ENCODE data around the gene TNS1.

Gene TNS1

DNA sequence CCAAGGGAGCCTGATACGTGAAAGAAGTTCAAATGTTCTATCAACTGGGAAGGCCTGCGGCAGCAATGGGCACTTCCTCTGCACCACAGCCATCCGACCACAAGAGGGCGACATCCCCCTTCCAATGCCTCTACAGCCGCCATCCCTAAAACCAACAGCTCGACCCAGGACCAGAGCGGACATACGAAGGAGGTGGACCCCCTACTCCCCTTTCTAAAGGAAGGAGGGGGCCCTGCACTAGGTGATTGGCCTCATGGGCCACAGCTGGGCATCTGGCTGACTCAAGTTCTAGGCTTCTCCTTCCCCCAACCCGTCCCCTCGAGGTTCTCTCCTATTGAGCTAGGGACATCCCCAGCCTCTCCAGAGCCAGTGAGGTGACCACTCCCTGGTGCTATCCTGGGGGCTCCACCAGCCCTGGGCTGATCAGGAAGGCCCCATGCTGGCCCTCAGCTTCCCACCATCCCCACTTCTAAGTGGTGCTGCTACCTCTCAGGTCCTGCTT lies 217.2 kb downstream of the TNS1 start:
- DNase-seq (ENCODE audit: low read depth, low spot score) = no peak

DNA sequence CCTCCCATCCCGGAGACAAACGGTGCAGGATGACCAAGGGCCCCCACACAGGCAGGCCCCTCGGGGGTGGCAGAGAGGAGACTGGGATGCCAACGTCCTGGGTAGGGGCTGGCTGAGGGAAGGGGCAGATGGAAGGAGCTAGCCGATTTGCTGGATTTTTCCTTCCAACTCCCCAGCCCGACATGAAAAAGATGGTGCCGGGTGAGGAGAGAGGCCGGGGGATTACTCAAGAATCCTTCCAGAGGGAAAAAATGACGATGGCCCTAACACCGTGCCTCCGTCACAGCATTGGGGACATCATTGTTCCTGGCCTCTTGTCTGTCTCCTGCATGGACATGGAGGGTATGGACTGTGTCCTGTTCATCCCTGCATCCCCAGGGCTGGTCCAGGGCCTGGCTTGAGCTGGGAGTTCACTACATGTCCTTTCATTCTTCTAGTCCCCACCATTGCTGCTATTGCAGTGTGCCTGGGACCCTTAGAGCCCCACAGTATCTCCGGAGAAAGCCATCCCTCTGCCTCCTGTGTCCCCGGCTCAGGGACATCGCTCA lies 217.7 kb downstream of the TNS1 start:
- DNase-seq (ENCODE audit: low read depth, low spot score) = no peak

DNA sequence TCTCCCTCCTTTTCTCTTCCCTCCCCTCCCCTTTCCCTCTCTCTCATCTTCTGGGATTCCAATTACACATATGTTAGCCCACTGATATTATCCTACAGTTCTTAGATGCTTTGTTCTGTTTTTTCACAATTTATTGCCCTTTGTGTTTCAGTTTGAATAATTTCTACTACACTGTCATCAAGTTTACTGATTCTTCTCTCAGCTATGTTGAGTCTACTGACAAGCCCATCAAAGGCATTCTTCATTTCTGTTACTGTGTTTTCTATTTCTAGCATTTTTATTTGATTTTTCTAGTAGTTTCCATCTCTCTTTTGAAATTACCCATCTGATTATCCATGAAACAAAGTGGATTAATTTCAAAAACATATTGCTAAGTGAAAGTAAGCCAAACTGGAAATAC lies 219.6 kb downstream of the TNS1 start:
- DNase-seq (ENCODE audit: low read depth, low spot score) = no peak

DNA sequence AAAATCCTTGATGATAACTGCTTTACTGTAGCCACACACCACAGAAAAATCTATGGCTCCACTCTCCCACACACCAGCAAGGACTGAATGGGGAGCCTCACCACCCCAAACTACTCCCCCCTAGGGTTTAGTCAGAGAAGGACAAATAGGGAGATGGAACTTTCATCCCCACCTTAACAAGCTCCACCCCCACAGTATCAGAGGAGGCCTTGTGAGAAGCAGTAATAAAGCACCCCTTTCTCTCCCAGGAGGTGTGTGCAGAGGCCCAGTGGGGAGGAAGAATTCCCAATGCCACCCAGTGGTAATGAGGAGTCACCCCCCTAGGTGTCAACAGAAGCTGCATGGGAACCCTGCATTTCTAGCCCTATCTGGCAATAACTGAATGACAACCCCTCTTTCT lies 224.9 kb downstream of the TNS1 start:
- DNase-seq (ENCODE audit: low read depth, low spot score) = no peak

DNA sequence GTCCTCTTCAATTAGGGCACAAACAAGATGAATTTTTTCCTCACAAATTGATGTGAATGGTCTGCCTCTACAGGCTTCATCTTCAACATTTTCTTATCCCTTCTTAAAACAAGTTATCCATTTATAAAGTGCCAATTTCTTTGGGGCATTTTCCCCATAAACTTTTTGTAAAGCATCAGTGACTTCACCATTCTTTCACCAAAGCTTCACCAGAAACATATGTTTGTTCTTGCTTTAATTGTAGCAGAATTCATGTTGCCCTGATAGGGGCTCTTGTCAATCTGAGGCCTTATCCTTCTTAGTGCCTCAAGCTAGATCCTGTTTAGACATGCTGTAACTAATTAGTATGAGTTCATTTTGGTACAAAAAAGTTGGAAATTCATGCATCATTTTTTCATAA lies 226.2 kb downstream of the TNS1 start:
- no peak for DNase-seq (ENCODE audit: low read depth, low spot score)

DNA sequence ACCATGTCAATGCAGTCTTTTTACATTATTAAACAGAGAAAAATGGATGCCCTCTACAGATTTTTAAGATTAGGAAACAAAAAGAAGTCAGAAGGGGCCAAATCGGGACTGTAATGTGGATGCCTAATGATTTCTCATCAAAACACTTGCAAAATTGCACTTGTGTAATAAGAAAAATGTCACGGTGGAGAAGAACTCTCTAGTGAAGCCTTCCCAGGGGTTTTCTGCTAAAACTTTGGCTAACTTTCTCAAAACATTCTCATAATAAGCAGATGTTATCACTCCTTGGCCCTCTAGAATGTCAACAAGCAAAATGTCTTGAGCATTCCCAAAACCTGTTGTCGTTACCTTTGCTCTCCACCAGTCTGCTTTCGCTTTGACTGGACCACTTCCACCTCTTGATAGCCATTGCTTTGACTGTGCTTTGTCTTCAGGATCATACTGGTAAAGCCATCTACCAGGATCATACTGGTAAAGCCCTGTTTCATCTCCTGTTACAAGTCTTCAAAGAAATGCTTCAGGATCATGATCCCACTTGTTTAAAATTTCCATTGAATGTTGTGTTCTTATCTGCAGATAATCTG lies 226.8 kb downstream of the TNS1 start:
- DNase-seq (ENCODE audit: low read depth, low spot score) = no peak

DNA sequence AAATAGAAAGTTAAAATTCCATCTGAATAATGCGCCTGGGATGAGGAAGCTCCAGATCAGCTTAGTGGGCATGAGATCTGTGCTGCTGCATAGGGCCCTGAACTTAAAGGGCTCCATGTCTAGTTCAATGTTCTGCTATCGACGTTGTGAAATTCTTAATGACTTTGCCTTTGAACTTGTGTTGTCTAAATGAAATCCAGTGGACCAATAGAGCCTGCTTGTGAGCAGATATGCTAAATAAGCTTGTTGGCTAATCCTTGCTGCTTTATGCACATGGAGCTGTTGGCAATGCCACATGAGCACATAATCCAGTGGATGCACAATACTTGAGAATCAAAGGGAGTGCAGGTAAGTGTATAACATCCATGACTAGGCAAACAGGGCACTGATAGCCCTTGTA lies 228.6 kb downstream of the TNS1 start:
- no peak for DNase-seq (ENCODE audit: low read depth, low spot score)

DNA sequence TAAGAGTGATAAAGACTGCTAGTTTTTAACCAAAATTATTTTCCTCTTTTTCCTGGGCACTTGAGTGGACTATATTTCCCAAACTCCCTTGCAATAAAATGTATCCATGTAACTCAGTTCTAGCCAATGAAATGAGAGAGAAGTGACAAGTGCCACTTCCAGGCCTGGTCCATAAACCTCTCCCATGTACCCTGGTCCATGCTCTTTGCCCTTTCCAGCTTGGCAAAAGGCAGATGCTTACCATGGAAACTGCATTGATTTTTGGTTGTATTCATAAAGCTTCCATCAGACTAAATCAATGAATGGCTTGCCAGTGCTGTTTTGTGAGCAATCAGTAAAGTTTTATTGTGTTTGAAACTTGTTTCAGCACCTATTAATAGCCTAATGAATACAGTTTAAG lies 229.3 kb downstream of the TNS1 start:
- no peak for DNase-seq (ENCODE audit: low read depth, low spot score)

DNA sequence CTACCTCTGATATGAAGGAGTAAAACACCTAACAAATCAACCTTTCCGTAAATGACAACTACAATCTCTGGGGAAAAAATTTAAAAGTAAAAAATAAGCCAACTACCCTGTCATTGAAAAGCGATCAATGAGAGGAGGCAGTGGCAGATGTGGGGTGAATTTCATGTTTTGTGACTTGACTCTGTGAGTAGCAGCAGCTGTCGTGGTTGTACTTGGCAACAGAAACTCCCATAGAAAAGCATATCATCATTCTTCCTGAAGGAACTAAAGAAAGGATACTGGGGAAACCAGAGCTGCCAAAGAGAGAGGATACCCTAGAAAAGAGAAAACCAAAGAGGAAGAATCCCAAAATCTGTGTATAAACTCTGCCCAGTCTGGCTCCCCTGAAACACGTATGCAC lies 236.4 kb downstream of the TNS1 start:
- DNase-seq (ENCODE audit: low read depth, low spot score) = no peak

DNA sequence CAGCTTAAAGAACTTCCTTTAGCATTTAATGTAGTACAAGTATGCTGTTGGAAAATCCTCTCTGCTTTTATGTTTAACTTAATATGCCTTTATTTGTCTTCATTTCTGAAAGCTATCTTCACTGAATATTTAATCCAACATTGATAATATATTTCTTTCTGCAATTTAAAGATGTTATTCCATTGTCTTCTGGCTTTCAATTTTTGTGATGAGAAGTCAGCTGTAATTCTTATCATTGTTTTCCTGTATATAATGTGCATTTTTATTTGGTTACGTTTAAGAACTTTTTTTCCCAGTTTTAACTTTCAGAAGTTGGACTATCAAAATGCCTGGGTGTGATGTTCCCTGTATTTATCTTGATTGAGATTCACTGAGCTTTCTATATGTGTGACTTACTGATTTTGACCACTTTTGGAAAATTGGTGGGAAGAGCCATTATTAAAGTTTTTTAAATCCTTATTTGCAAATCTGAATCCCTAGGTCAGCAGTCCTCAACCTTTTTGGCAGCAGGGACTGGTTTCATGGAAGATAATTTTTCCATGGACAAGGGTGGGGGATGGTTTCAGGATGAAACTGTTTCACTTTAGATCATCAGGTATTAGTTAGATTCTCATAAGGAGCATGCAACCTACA lies 241.0 kb downstream of the TNS1 start:
- DNase-seq (ENCODE audit: low read depth, low spot score) = no peak

DNA sequence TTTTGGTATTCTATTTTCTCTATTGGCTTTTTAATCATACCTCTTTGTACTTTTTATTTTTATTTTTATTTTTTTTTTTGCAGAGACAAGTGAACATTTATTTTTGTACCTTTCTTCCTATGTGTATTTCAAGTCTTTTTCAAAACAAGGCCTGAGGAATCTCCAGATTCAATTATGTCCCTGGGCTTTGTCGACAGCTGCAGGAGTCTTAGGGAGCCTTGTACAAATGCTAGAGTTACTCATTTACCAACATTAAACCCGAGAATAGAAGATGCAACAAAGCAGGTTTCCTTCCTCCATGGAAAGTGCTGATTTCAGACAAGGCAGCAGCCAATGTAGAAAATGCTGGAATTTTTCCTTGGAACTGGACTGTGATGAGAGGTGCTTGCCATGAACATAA lies 242.8 kb downstream of the TNS1 start:
- no peak for DNase-seq (ENCODE audit: low read depth, low spot score)

DNA sequence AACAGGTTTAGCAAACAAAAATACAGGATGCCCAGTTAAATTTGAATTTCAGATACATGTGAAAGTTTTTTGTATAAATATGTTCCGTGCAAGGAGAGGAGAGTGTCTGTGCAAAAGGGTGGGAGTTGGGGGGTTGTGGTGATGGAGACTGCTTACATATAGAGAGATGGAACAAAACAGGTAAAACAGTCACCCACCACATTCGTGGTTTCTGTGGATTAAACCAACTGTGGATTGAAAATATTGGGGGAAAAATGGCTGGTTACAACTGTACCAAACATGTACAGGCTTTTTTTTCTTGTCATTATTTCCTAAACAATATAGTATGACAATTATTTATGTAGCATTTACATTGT lies 245.7 kb downstream of the TNS1 start:
- DNase-seq (ENCODE audit: low read depth, low spot score) = no peak

DNA sequence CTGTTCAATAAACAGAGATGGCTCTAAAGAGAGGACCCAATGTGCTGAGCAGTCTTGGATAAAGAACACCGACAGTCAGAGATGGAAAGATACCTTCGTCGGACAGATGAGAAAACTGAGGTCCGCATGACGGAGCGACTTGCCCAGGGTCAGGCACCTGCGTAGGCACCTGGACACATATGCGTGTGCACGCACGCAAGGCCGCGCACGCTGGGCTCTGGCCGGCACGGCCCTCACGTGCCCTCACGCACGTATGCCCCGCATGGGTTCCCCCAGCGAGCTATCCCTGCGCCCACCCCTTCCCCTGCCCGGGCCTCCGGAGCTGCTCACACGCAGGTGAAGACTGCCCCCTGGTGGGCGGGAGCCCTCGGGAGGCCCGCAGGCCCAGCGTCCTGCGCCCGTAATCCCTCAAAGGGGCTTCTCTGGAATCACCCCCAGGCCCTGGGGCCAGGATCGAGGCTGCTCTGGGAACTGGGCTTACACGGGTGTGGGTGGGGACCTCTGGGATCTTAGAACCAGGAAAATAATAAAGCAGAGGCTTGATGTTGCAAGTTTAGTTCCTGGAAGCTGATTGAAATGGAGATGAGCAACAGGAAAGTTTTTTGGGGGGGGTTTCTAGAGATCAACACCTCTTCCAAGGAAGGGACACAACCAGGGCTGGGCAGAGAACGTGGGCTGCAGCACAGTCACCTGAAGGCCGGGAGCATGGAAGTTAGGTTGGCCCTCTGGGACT lies 246.3 kb downstream of the TNS1 start:
- no peak for DNase-seq (ENCODE audit: low read depth, low spot score)

DNA sequence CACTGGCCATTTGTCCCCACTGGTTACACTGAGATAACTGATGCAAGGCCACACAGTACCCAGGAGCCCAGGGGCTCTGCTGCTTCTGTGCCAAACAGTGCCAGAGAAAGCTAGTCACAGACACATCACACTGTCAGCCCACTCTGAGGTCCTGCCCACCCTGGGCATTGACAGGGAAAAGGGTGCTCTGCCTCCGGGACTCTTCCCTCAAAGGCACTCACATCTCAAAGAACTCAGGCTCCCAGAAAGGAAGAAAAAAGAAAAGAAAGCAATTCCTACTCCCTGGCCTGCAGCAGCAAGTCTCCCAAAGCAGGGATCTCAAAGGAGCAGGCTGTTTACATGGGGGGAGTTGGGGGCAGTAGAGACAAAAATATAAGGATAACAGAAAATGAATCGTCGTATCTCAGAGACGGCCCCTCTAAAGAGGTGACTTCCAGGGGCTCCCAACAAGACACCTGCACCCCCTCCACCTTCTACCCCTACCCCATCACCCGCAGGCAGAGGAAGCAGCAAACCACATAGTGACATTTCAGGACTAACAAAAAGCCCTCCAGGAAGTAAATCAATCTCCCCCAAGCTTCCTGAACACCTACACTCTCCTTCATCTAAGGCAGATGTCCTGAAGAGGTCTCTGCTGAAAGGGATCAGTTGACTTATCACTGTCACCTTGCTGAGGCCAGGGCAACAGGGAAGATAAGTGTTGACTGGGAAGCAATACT lies 247.6 kb downstream of the TNS1 start:
- DNase-seq (ENCODE audit: low read depth, low spot score) = no peak

DNA sequence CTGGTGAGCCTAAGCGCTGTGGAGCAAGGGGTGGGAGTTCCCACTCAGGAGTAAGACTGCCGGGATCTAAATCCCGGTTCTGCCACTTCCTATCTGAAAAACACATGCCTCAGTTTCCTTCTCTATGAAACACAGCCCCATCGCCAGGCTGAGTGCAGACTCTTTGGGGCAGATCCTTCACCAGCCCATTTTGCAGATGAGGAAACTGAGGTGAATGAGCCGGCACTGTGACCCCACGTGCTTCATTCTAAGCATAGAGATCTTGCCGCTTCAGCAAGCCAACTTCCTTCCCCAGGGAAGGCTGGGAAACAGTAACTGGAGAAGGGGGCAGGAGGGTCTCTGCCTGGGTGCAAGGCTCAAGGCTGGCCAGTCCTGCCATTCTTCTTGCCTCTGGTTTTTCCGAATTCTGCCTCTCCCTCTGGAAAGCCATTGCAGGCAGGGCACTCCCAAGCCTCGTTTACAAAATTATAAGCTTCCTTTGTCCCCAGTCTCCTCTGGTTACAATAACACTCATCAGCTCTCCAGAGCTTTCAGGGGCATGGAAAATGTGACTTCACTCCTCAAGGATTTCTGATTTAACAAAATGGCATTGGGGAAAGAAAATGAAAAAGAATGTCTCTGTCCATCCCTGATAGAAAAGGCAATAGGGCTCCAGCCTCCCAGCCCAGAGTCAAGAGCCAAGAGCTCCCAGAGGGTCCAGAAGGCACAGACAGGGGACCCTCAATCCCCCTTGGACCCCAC lies 249.2 kb downstream of the TNS1 start:
- no peak for DNase-seq (ENCODE audit: low read depth, low spot score)

DNA sequence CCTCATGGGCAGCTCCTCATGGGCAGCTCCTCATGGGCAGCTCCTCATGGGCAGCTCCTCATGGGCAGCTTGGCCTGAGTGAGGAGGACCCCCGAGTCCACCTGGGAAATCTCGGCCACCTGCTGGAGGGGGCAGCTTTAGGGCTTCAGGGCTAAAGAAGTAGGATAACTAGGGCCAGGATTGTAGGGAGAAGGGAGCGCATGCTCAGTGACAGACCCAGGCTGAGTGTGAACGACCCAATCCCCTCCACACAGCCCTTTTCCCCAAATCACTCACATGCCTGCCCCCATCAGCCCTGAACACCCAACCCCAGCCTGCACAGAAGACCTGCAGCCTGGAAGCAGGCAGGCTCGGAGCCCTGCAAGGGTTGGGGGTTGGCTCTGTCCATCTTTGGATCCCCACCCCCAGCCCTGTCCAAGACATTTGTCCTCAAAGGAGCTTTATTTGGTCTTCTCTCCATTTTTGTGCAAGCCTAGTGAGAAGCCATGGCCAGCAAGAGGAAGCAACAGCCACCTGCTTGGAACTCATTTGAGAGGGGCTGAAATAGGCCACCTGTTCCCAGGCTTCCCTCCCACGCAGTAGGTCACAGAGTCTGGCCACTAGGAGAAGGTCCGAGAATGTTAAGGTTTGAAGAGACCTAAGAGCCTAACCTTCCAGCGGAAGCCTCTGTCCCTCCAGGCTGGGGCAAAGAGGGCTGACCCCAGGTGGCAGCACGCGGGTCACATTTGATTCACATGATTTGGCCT lies 249.9 kb downstream of the TNS1 start:
- DNase-seq (ENCODE audit: low read depth, low spot score) = no peak

DNA sequence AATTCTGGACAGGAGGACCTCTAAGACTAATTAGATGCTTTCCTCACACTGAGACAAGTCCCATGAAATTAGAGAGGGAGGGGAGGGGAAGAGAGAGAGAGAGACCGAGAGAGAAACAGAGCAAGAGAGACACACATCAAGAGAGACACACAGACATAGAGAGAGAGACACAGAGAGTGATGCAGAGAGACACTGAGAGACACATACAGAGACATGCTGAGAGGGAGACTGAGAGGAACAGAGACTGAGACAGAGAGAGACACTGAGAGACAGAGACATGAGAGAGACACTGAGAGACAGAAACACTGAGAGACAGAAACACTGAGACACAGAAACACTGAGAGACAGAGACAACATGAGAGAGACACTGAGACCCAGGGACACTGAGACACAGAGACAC lies 250.8 kb downstream of the TNS1 start:
- DNase-seq (ENCODE audit: low read depth, low spot score) = no peak

DNA sequence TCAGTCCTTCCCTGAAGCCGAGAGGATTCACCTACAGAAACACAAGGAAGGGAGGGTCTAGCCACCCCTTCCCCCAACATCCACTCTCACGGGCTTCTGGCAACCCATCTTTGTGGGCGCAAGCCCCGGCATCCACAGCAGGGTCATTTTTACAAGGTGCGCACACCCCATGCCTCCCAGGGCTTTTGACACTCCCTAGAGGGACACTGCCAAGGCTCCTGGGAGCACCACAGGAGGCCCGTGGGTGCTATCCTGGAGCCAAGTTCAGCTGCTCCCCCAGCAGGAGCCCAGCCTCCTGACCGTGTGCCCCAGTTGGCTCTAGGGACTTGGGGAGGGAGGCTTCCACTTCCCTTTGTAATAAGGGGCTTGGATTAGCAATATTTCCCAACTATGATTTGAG lies 251.6 kb downstream of the TNS1 start:
- no peak for DNase-seq (ENCODE audit: low read depth, low spot score)

All from brain pericyte (primary cell).